Chondrocyte (in vitro differentiated cells): Measurements from ENCODE around the gene RAX2. TPM values are rescaled to one million over a fixed set of nuclear protein-coding genes. Genes with fewer than 3 reads are reported as not detected.
A peak's percentile ranks its signal among the peaks of the same experiment; 100 is the strongest.

Source experiments
- DNase-seq: peaks from one replicate; pipeline ENCODE4 v3.0.0; 2021; ENCODE audit warnings: mixed read lengths, low spot score
- H3K27ac Mint-ChIP-seq: one replicate; pipeline ENCODE4 v1.8.0; 2021; ENCODE audit warnings: mild to moderate bottlenecking, moderate library complexity, mixed read lengths; ENCODE audit not compliant: unreplicated experiment
- H3K27me3 Mint-ChIP-seq: 2 replicates; pipeline ENCODE4 v1.8.0; 2021; ENCODE audit warnings: low read depth, mixed read lengths
- H3K36me3 Mint-ChIP-seq: 2 replicates; pipeline ENCODE4 v1.8.0; 2021; ENCODE audit warnings: low read depth, mixed read lengths
- H3K4me1 Mint-ChIP-seq: 2 replicates; pipeline ENCODE4 v1.8.0; 2021; ENCODE audit warnings: low read depth, mild to moderate bottlenecking, mixed read lengths
- H3K4me3 Mint-ChIP-seq: one replicate; pipeline ENCODE4 v1.8.0; 2021; ENCODE audit warnings: mild to moderate bottlenecking, moderate library complexity, mixed read lengths; ENCODE audit not compliant: unreplicated experiment
- H3K9me3 Mint-ChIP-seq: 2 replicates; pipeline ENCODE4 v1.8.0; 2021; ENCODE audit warnings: low read depth, mixed read lengths
- CTCF ChIP-seq: fragments of 200-600 bp; sonication (generic); IDR thresholded peaks from 2 replicates; pipeline ENCODE4 v1.5.0; 2021; ENCODE audit warnings: antibody characterized with exemption, mild to moderate bottlenecking, moderate library complexity
- total RNA-seq: library from RNA; stranded (reverse); gene quantifications from 3 replicates; pipeline ENCODE4 v1.2.1, GENCODE V29; 2021

RAX2 gene
- total RNA-seq, 1 donor from 2014 or later, result not detected

GRCh38 chr19:3737487-3738205 lies 34.4 kb downstream of the RAX2 start:
- Mint-ChIP-seq H3K4me1 (no peaks in the 10 kb centered on the region), H3K27ac (no peak overlapping the region), H3K9me3 (no peaks in the 10 kb centered on the region), H3K36me3 (no peaks in the 10 kb centered on the region), H3K27me3 (peaks cover 10% of the 10 kb centered on the region), H3K4me3 (no peak overlapping the region)
- DNase-seq, result no peak
- TF ChIP-seq CTCF, result no peak

- H3K36me3 Mint-ChIP-seq, result no peaks in the 10 kb centered on the region
- H3K9me3 Mint-ChIP-seq, result no peaks in the 10 kb centered on the region
- H3K4me3 Mint-ChIP-seq, result no peak overlapping the region
- no peak for TF ChIP-seq CTCF
- no peak overlapping the region for H3K27ac Mint-ChIP-seq
- peaks cover 10% of the 10 kb centered on the region for H3K27me3 Mint-ChIP-seq
- H3K4me1 Mint-ChIP-seq, result no peaks in the 10 kb centered on the region
- no peak for DNase-seq
Measured at GRCh38 chr19:3736106-3736724, 35.8 kb downstream of the RAX2 start.

GRCh38 chr19:3734310-3734600 lies 37.8 kb downstream of the RAX2 start:
- no peak for DNase-seq
- no peak for TF ChIP-seq CTCF
- Mint-ChIP-seq H3K36me3 (no peaks in the 10 kb centered on the region), H3K4me3 (no peak overlapping the region), H3K9me3 (no peaks in the 10 kb centered on the region), H3K27ac (no peak overlapping the region), H3K27me3 (peaks cover 10% of the 10 kb centered on the region), H3K4me1 (no peaks in the 10 kb centered on the region)

GRCh38 chr19:3733549-3734309 lies 38.3 kb downstream of the RAX2 start:
- Mint-ChIP-seq H3K36me3 (no peaks in the 10 kb centered on the region), H3K4me1 (no peaks in the 10 kb centered on the region), H3K27ac (no peak overlapping the region), H3K27me3 (peaks cover 10% of the 10 kb centered on the region), H3K9me3 (no peaks in the 10 kb centered on the region), H3K4me3 (no peak overlapping the region)
- DNase-seq, result no peak
- TF ChIP-seq CTCF, result no peak

GRCh38 chr19:3732108-3732507 lies 39.9 kb downstream of the RAX2 start:
- Mint-ChIP-seq H3K27ac (no peak overlapping the region), H3K9me3 (no peaks in the 10 kb centered on the region), H3K36me3 (no peaks in the 10 kb centered on the region), H3K4me1 (no peaks in the 10 kb centered on the region), H3K27me3 (peaks cover 6% of the 10 kb centered on the region), H3K4me3 (no peak overlapping the region)
- peak; percentile 28 for TF ChIP-seq CTCF
- DNase-seq, result no peak
